NCI-H510A (cell line): Measurements from ENCODE around the gene PLCL1.

Experiments
- DNase-seq: peaks from one replicate; lab custom pipeline; 2025; lab: John Stamatoyannopoulos, UW

The PLCL1 gene

GRCh38 chr2:197954328-197954727, 149.9 kb downstream of the PLCL1 start:
- DNase-seq: no peak

GRCh38 chr2:197958592-197959150, 154.3 kb downstream of the PLCL1 start:
- DNase-seq: no peak

- DNase-seq: no peak
Observed at GRCh38 chr2:197959383-197959782, 155.0 kb downstream of the PLCL1 start.

- no peak for DNase-seq
Observed at GRCh38 chr2:197960786-197961185, 156.4 kb downstream of the PLCL1 start.

- no peak for DNase-seq
Observed at GRCh38 chr2:197964720-197965119, 160.3 kb downstream of the PLCL1 start.

GRCh38 chr2:197965756-197966155, 161.4 kb downstream of the PLCL1 start:
- DNase-seq: no peak

- no peak for DNase-seq
Observed at GRCh38 chr2:197969391-197969893, 165.0 kb downstream of the PLCL1 start.

- DNase-seq: no peak
Observed at GRCh38 chr2:197972061-197972460, 167.7 kb downstream of the PLCL1 start.

- DNase-seq: no peak
Observed at GRCh38 chr2:197972587-197972986, 168.2 kb downstream of the PLCL1 start.

GRCh38 chr2:197973772-197974171, 169.4 kb downstream of the PLCL1 start:
- DNase-seq: no peak

GRCh38 chr2:197975931-197976519, 171.6 kb downstream of the PLCL1 start:
- DNase-seq: no peak

GRCh38 chr2:197978971-197979370, 174.6 kb downstream of the PLCL1 start:
- no peak for DNase-seq

GRCh38 chr2:197982565-197982964, 178.2 kb downstream of the PLCL1 start:
- no peak for DNase-seq

GRCh38 chr2:197985029-197985638, 180.7 kb downstream of the PLCL1 start:
- DNase-seq: no peak

- no peak for DNase-seq
Observed at GRCh38 chr2:197986977-197987376, 182.6 kb downstream of the PLCL1 start.

- DNase-seq: no peak
Observed at GRCh38 chr2:197990356-197990755, 186.0 kb downstream of the PLCL1 start.

GRCh38 chr2:197992482-197993133, 188.2 kb downstream of the PLCL1 start:
- DNase-seq: no peak

GRCh38 chr2:197993363-197993762, 189.0 kb downstream of the PLCL1 start:
- no peak for DNase-seq

GRCh38 chr2:197993830-197994229, 189.4 kb downstream of the PLCL1 start:
- no peak for DNase-seq

- DNase-seq: no peak
Observed at GRCh38 chr2:197994751-197995150, 190.4 kb downstream of the PLCL1 start.

GRCh38 chr2:197996583-197996982, 192.2 kb downstream of the PLCL1 start:
- DNase-seq: no peak

GRCh38 chr2:197997083-197997541, 192.7 kb downstream of the PLCL1 start:
- peak; percentile 53 for DNase-seq

- no peak for DNase-seq
Observed at GRCh38 chr2:197998702-197999101, 194.3 kb downstream of the PLCL1 start.
